IMR-90 (cell line): ENCODE data around the gene SPEM1. TPM values are rescaled to one million over a fixed set of nuclear protein-coding genes. Genes with fewer than 3 reads are reported as not detected.
A peak's percentile ranks its signal among the peaks of the same experiment; 100 is the strongest.

Experiments
- ATAC-seq: fragments of 200-7000 bp; cut with Tn5 transposase; 2 replicates; pipeline ENCODE4 v1.9.1; 2020; ENCODE audit warnings: low read depth, mild to moderate bottlenecking, moderate library complexity
- BruUV-seq: library from RNA; stranded (reverse); fragments of 400-500 nt; replicated peaks from 2 replicates; lab custom pipeline; 2021; lab: Mats Ljungman, UMichigan
- CTCF ChIA-PET: fragments of 300-600 bp; formaldehyde crosslinking; extraction: SDS; loops from one replicate; lab custom pipeline; 2021; ENCODE audit warnings: antibody characterized with exemption; lab: Yijun Ruan, JAX
- POLR2A ChIA-PET: fragments of 300-600 bp; sonication (Branson Sonifier 250); formaldehyde crosslinking; loops from one replicate; lab custom pipeline; 2022; ENCODE audit warnings: antibody characterized with exemption; ENCODE audit not compliant: unreplicated experiment; lab: Charles Lee
- DNase-seq: peaks from one replicate; pipeline ENCODE4 v3.0.0; 2013
- H2AFZ ChIP-seq: replicated peaks from 2 replicates; pipeline ENCODE3; 2013; ENCODE audit warnings: low read length, mild to moderate bottlenecking; ENCODE audit not compliant: poor library complexity
- H2AK5ac ChIP-seq: 2 replicates; pipeline ENCODE4 v1.6.1; 2013; ENCODE audit warnings: low read depth, low read length, inconsistent platforms
- H2AK9ac ChIP-seq: replicated peaks from 2 replicates; pipeline ENCODE3; 2013; ENCODE audit warnings: mild to moderate bottlenecking, low read depth, low read length, moderate library complexity; ENCODE audit not compliant: poor library complexity
- H2BK120ac ChIP-seq: 2 replicates; pipeline ENCODE4 v1.6.1; 2013; ENCODE audit warnings: low read depth, low read length, inconsistent platforms
- H2BK15ac ChIP-seq: 3 replicates; pipeline ENCODE4 v1.6.1; 2013; ENCODE audit warnings: low read depth, low read length, inconsistent platforms
- H2BK20ac ChIP-seq: 2 replicates; pipeline ENCODE4 v1.6.1; 2013; ENCODE audit warnings: low read depth, mild to moderate bottlenecking, inconsistent platforms, low read length, moderate library complexity
- H2BK5ac ChIP-seq: 2 replicates; pipeline ENCODE4 v1.6.1; 2013; ENCODE audit warnings: mild to moderate bottlenecking, low read depth, low read length, inconsistent platforms; ENCODE audit not compliant: poor library complexity, severe bottlenecking
- H3K14ac ChIP-seq: replicated peaks from 2 replicates; pipeline ENCODE4 v1.6.1; 2013; ENCODE audit warnings: low read depth, low read length, inconsistent platforms
- H3K18ac ChIP-seq: 2 replicates; pipeline ENCODE4 v1.6.1; 2013; ENCODE audit warnings: low read depth, low read length, control low read depth
- H3K23ac ChIP-seq: 2 replicates; pipeline ENCODE4 v1.6.1; 2013; ENCODE audit warnings: low read depth, low read length, inconsistent platforms
- H3K27ac ChIP-seq: 2 replicates; pipeline ENCODE4 v1.5.1; 2013; ENCODE audit warnings: mild to moderate bottlenecking, control low read depth, low read length; ENCODE audit not compliant: insufficient read depth
- H3K27me3 ChIP-seq: 2 replicates; pipeline ENCODE4 v1.6.1; 2013; ENCODE audit warnings: low read length; ENCODE audit not compliant: control insufficient read depth, insufficient read depth
- H3K36me3 ChIP-seq: 2 replicates; pipeline ENCODE4 v1.6.1; 2013; ENCODE audit warnings: low read length, mixed read lengths; ENCODE audit not compliant: control insufficient read depth, insufficient read depth
- H3K4ac ChIP-seq: 2 replicates; pipeline ENCODE4 v1.6.1; 2013; ENCODE audit warnings: low read depth, low read length, inconsistent platforms
- H3K4me1 ChIP-seq: 2 replicates; pipeline ENCODE4 v1.6.1; 2013; ENCODE audit warnings: low read length, mixed read lengths; ENCODE audit not compliant: control insufficient read depth, insufficient read depth
- H3K4me2 ChIP-seq: 2 replicates; pipeline ENCODE4 v1.6.1; 2013; ENCODE audit warnings: low read depth, mild to moderate bottlenecking, control low read depth, low read length, moderate library complexity
- H3K4me3 ChIP-seq: 2 replicates; pipeline ENCODE4 v1.5.1; 2013; ENCODE audit warnings: low read depth, mild to moderate bottlenecking, control low read depth, low read length, moderate library complexity; ENCODE audit not compliant: insufficient read depth
- H3K56ac ChIP-seq: 2 replicates; pipeline ENCODE4 v1.6.1; 2013; ENCODE audit warnings: low read length, inconsistent platforms; ENCODE audit not compliant: insufficient read depth; ENCODE audit errors: extremely low read depth
- H3K79me1 ChIP-seq, 2 experiments: 2 replicates each; pipeline ENCODE4 v1.6.1; 2013; ENCODE audit warnings: low read length in 2 of 2, inconsistent platforms in 1 of 2, low read depth in 1 of 2
- H3K9ac ChIP-seq: 2 replicates; pipeline ENCODE4 v1.6.1; 2013; ENCODE audit warnings: low read depth, low read length, control low read depth
- H3K9me1 ChIP-seq: 2 replicates; pipeline ENCODE4 v1.6.1; 2013; ENCODE audit warnings: low read length, inconsistent platforms; ENCODE audit not compliant: insufficient read depth
- H3K9me3 ChIP-seq: 2 replicates; pipeline ENCODE4 v1.6.1; 2013; ENCODE audit warnings: low read length; ENCODE audit not compliant: control insufficient read depth, insufficient read depth
- H4K20me1 ChIP-seq: 2 replicates; pipeline ENCODE4 v1.6.1; 2013; ENCODE audit warnings: low read length, inconsistent platforms; ENCODE audit not compliant: insufficient read depth
- H4K5ac ChIP-seq: 2 replicates; pipeline ENCODE4 v1.6.1; 2013; ENCODE audit warnings: mild to moderate bottlenecking, low read depth, low read length, control low read depth
- H4K8ac ChIP-seq, 2 experiments: 2 replicates each; pipeline ENCODE4 v1.6.1; 2013; ENCODE audit warnings: low read depth in 2 of 2, low read length in 2 of 2, control low read depth in 1 of 2, inconsistent platforms in 1 of 2
- H4K91ac ChIP-seq: 2 replicates; pipeline ENCODE4 v1.6.1; 2013; ENCODE audit warnings: low read depth, low read length, inconsistent platforms; ENCODE audit not compliant: insufficient read depth
- BHLHE40 ChIP-seq: fragments of 150-350 bp; IDR thresholded peaks from 2 replicates; pipeline ENCODE4 v1.6.1; 2016; ENCODE audit warnings: mild to moderate bottlenecking, low read depth, low read length
- CEBPB ChIP-seq: IDR thresholded peaks from 2 replicates; pipeline ENCODE4 v1.6.1; 2012; ENCODE audit warnings: low read depth, low read length, improper control_type of control experiment
- CHD1 ChIP-seq: IDR thresholded peaks from 2 replicates; pipeline ENCODE4 v1.6.1; 2012; ENCODE audit warnings: low read depth, low read length, improper control_type of control experiment
- FOS ChIP-seq: fragments of 150-350 bp; IDR thresholded peaks from 2 replicates; pipeline ENCODE4 v1.6.1; 2016; ENCODE audit warnings: low read depth, low read length
- MAFK ChIP-seq: IDR thresholded peaks from 2 replicates; pipeline ENCODE4 v1.6.1; 2012; ENCODE audit warnings: low read depth, low read length, improper control_type of control experiment
- MAZ ChIP-seq: IDR thresholded peaks from 2 replicates; pipeline ENCODE4 v1.6.1; 2012; ENCODE audit warnings: low read depth, mild to moderate bottlenecking, low read length, improper control_type of control experiment, moderate library complexity, borderline replicate concordance
- MXI1 ChIP-seq: IDR thresholded peaks from 2 replicates; pipeline ENCODE4 v1.6.1; 2012; ENCODE audit warnings: low read depth, mild to moderate bottlenecking, low read length, moderate library complexity, borderline replicate concordance
- NFE2L2 ChIP-seq: fragments of 150-350 bp; IDR thresholded peaks from 2 replicates; pipeline ENCODE4 v1.6.1; 2016; ENCODE audit warnings: low read depth, mild to moderate bottlenecking, low read length
- POLR2A ChIP-seq: IDR thresholded peaks from 2 replicates; pipeline ENCODE4 v1.6.1; 2012; ENCODE audit warnings: mild to moderate bottlenecking, low read depth, low read length
- RAD21 ChIP-seq: IDR thresholded peaks from 2 replicates; pipeline ENCODE4 v1.6.1; 2012; ENCODE audit warnings: low read length, improper control_type of control experiment
- RCOR1 ChIP-seq: IDR thresholded peaks from 2 replicates; pipeline ENCODE4 v1.6.1; 2012; ENCODE audit warnings: mild to moderate bottlenecking, low read length, improper control_type of control experiment; ENCODE audit not compliant: insufficient replicate concordance
- RFX5 ChIP-seq: IDR thresholded peaks from 2 replicates; pipeline ENCODE4 v1.8.0; 2012; ENCODE audit warnings: low read depth, mild to moderate bottlenecking, low read length, moderate library complexity
- SMC3 ChIP-seq: fragments of 150-350 bp; IDR thresholded peaks from 2 replicates; pipeline ENCODE4 v1.6.1; 2016; ENCODE audit warnings: low read depth, mild to moderate bottlenecking, antibody characterized with exemption, low read length, moderate library complexity
- USF2 ChIP-seq: fragments of 150-350 bp; IDR thresholded peaks from 2 replicates; pipeline ENCODE4 v1.6.1; 2017; ENCODE audit warnings: mild to moderate bottlenecking, antibody characterized with exemption, low read length, low read depth
- WGBS, 2 experiments: methylation state at CpG; one replicate each; pipeline versions ENCODE4 v1.1.5 to v1.1.7; 2013; ENCODE audit warnings: missing lambda C conversion rate in 2 of 2; ENCODE audit not compliant: insufficient read length in 1 of 2; ENCODE audit errors: extremely low coverage in 2 of 2; 5-methylcytosine and 5-hydroxymethylcytosine counted together
- dilution Hi-C: fragments of 300-500 bp; cut with HindIII; formaldehyde crosslinking; loops from one replicate; pipeline ENCODE4 v1.14.3; 2018; ENCODE audit warnings: low sequenced_read_pairs; ENCODE audit not compliant: unreplicated experiment
- in situ Hi-C: fragments of 300-500 bp; cut with MboI; formaldehyde crosslinking; loops from 3 replicates; pipeline ENCODE4 v1.14.3; 2019; ENCODE audit warnings: low sequenced_read_pairs, inconsistent platforms, mixed read lengths
- intact Hi-C: fragments of 100-400 bp; cut with micrococcal nuclease; formaldehyde crosslinking; loops from 2 replicates; pipeline ENCODE4 v1.10.0; 2022
- polyA plus RNA-seq, 3 experiments: library from polyadenylated mRNA; depleted of rRNA; stranded (reverse); fragments of >200 nt; gene quantifications; 2 replicates each; pipeline ENCODE4 v1.2.3, GENCODE V29; 2012; ENCODE audit warnings: low replicate concordance in 1 of 3
- total RNA-seq: library from RNA; depleted of rRNA; stranded (reverse); fragments of >200 nt; gene quantifications from 2 replicates; pipeline ENCODE4 v1.2.3, GENCODE V29; 2012
- TF ChIP-seq, protein P1 (sequence below): fragments of 150-350 bp; IDR thresholded peaks from 2 replicates; pipeline ENCODE4 v1.6.1; 2016; ENCODE audit warnings: low read depth, mild to moderate bottlenecking, low read length, moderate library complexity, borderline replicate concordance
- TF ChIP-seq, protein P2 (sequence below): conservative IDR thresholded peaks from 2 replicates; pipeline ENCODE4 v1.5.1; 2012; ENCODE audit warnings: mild to moderate bottlenecking, low read depth, low read length, improper control_type of control experiment

The SPEM1 gene
- total and polyA plus RNA-seq, 2 of the 4 experiments (the other 2 are of a cell fraction) = not detected

GRCh38 chr17:7423679-7424078 is 3.6 kb downstream of the SPEM1 start:
- Histone ChIP-seq H4K5ac (no peak overlapping the region), H3K56ac (no peak overlapping the region), H4K20me1 (no peaks in the 10 kb centered on the region), H3K27ac (no peak overlapping the region), H2BK120ac (no peak overlapping the region), H4K91ac (no peak overlapping the region), H3K4me3 (no peak overlapping the region), H2AK5ac (no peak overlapping the region), H3K4me1 (no peaks in the 10 kb centered on the region), H2AFZ (no peak overlapping the region), H3K9ac (no peak overlapping the region), H3K4ac (no peak overlapping the region), H2BK5ac (no peak overlapping the region), H3K36me3 (peaks cover under 1% of the 10 kb centered on the region; the same call in 1 of the 2 replicates), H4K8ac (no peak overlapping the region), H2AK9ac (no peak overlapping the region), H3K18ac (no peak overlapping the region), H3K14ac (no peak overlapping the region), H3K9me3 (no peaks in the 10 kb centered on the region), H3K23ac (no peak overlapping the region), H3K4me2 (no peak overlapping the region), H2BK20ac (no peak overlapping the region), H3K79me1 (no peaks in the 10 kb centered on the region), H3K27me3 (0 out of 2 replicates have a peak, but pooled peaks cover 2% of the 10 kb centered on the region), H3K9me1 (0 out of 2 replicates have a peak, but pooled peaks cover 3% of the 10 kb centered on the region), H2BK15ac (no peak overlapping the region)
- intact Hi-C loops (no loop called here), dilution Hi-C loops (no loop called here), in situ Hi-C loops (no loop called here)
- no CpG with 5 or more reads among the region's 4 CpGs for WGBS, 2 experiments
- TF ChIP-seq NFE2L2 = no peak
- TF ChIP-seq USF2 = no peak
- TF ChIP-seq MAFK = no peak
- TF ChIP-seq RCOR1 = no peak
- TF ChIP-seq POLR2A = no peak
- TF ChIP-seq, protein P1, sequence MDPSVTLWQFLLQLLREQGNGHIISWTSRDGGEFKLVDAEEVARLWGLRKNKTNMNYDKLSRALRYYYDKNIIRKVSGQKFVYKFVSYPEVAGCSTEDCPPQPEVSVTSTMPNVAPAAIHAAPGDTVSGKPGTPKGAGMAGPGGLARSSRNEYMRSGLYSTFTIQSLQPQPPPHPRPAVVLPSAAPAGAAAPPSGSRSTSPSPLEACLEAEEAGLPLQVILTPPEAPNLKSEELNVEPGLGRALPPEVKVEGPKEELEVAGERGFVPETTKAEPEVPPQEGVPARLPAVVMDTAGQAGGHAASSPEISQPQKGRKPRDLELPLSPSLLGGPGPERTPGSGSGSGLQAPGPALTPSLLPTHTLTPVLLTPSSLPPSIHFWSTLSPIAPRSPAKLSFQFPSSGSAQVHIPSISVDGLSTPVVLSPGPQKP = no peak
- no peak for TF ChIP-seq RAD21
- TF ChIP-seq BHLHE40 = no peak
- TF ChIP-seq RFX5 = no peak
- no peak for TF ChIP-seq MAZ
- TF ChIP-seq, protein P2, sequence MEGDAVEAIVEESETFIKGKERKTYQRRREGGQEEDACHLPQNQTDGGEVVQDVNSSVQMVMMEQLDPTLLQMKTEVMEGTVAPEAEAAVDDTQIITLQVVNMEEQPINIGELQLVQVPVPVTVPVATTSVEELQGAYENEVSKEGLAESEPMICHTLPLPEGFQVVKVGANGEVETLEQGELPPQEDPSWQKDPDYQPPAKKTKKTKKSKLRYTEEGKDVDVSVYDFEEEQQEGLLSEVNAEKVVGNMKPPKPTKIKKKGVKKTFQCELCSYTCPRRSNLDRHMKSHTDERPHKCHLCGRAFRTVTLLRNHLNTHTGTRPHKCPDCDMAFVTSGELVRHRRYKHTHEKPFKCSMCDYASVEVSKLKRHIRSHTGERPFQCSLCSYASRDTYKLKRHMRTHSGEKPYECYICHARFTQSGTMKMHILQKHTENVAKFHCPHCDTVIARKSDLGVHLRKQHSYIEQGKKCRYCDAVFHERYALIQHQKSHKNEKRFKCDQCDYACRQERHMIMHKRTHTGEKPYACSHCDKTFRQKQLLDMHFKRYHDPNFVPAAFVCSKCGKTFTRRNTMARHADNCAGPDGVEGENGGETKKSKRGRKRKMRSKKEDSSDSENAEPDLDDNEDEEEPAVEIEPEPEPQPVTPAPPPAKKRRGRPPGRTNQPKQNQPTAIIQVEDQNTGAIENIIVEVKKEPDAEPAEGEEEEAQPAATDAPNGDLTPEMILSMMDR = no peak
- no peak for TF ChIP-seq MXI1
- no peak for TF ChIP-seq CHD1
- TF ChIP-seq CEBPB = no peak
- TF ChIP-seq SMC3 = no peak
- no peak for TF ChIP-seq FOS
- peak; percentile 18 for DNase-seq
- POLR2A ChIA-PET = no interaction called here
- no TSS peak for BruUV-seq
- ATAC-seq = peak; percentile 56
- CTCF ChIA-PET = no interaction called here
